ENCODE data around the gene HSF2BP.

DNA sequence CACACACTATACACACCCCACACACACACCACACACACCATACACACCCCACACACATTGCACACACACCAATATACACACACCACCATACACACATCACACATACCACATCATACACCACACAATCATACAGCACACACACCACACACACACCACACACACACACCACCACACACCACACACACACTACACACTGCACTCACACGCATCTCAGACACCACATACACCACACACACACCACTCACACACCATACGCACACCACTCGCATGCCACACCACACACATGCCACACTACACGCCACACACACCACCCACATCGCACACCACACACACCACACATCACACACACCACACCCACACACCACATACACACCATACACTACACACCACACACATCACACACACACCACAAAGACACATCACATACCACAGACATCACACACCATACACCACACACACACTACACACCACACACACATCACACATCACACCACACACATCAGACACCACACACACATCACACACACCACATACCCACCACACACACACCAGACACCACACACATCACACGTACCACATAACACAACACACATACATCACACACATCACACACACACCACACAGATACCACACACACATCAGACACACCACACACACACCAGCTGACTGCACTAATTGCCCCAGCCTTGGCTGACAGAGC is 54.6 kb downstream of the HSF2BP start:
- TF ChIP-seq, protein P1, sequence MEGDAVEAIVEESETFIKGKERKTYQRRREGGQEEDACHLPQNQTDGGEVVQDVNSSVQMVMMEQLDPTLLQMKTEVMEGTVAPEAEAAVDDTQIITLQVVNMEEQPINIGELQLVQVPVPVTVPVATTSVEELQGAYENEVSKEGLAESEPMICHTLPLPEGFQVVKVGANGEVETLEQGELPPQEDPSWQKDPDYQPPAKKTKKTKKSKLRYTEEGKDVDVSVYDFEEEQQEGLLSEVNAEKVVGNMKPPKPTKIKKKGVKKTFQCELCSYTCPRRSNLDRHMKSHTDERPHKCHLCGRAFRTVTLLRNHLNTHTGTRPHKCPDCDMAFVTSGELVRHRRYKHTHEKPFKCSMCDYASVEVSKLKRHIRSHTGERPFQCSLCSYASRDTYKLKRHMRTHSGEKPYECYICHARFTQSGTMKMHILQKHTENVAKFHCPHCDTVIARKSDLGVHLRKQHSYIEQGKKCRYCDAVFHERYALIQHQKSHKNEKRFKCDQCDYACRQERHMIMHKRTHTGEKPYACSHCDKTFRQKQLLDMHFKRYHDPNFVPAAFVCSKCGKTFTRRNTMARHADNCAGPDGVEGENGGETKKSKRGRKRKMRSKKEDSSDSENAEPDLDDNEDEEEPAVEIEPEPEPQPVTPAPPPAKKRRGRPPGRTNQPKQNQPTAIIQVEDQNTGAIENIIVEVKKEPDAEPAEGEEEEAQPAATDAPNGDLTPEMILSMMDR (IDR thresholded peaks at IDR 0.05; ENCODE audit: control extremely low read depth in 1 of 3, insufficient read depth in 1 of 3, low read depth in 1 of 3, low read length in 3 of 3): no peak
- no peak for TF ChIP-seq TBP (IDR thresholded peaks at IDR 0.05; ENCODE audit: low read depth, low read length)
- no peak for TF ChIP-seq JUND (IDR thresholded peaks at IDR 0.05; ENCODE audit: low read length)
- TF ChIP-seq RAD21 (IDR thresholded peaks at IDR 0.05 in 1 of 2, conservative IDR thresholded peaks at IDR 0.05 in 1 of 2; ENCODE audit: low read depth in 2 of 2, low read length in 2 of 2): no peak
- no peak for TF ChIP-seq SP4 (IDR thresholded peaks at IDR 0.05; ENCODE audit: low read length)
- TF ChIP-seq ZNF274 (IDR thresholded peaks at IDR 0.05; ENCODE audit: borderline replicate concordance, extremely low read depth, low read length): no peak
- TF ChIP-seq, protein P2, sequence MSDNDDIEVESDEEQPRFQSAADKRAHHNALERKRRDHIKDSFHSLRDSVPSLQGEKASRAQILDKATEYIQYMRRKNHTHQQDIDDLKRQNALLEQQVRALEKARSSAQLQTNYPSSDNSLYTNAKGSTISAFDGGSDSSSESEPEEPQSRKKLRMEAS (IDR thresholded peaks at IDR 0.05): no peak
- TF ChIP-seq EZH2 (IDR thresholded peaks at IDR 0.05; ENCODE audit: low read depth, low read length, severe bottlenecking): no peak
- no peak for TF ChIP-seq TAF1 (IDR thresholded peaks at IDR 0.05; ENCODE audit: low read depth, low read length)
- TF ChIP-seq KDM1A (IDR thresholded peaks at IDR 0.05; ENCODE audit: borderline replicate concordance, low read length): no peak
- no peak for TF ChIP-seq EP300 (IDR thresholded peaks at IDR 0.05; ENCODE audit: borderline replicate concordance in 1 of 2, low read depth in 2 of 2, low read length in 2 of 2)
